Right ventricle myocardium superior (tissue), 1 donor: ENCODE data around the gene KRT16. TPM values are rescaled to one million over a fixed set of nuclear protein-coding genes. Genes with fewer than 3 reads are reported as not detected.
"Not testable (repeated sequence)": the region's sequence is repeated elsewhere in the genome, so short reads cannot be mapped to it uniquely, and the experiment has no call there.

Experiments
- ATAC-seq: fragments of 200-7000 bp; cut with Tn5 transposase; one replicate; pipeline ENCODE4 v1.9.1; 2020; ENCODE audit warnings: mild to moderate bottlenecking; ENCODE audit not compliant: poor library complexity
- DNase-seq: peaks from one replicate; pipeline ENCODE4 v3.0.0-alpha.2; 2020
- intact Hi-C: fragments of 100-400 bp; cut with DNase I; formaldehyde crosslinking; loops from one replicate; pipeline ENCODE4 v1.11.2; 2022
- total RNA-seq: library from RNA; stranded (reverse); fragmentation: NEBNext Ultra II Directional; extraction: Animal tissue kit (Norgen Biotek cat#: 25700); gene quantifications from one replicate; pipeline ENCODE4 v1.2.1, GENCODE V29; 2021
- donor health status: DM: no; HTN: yes; CAD: no; lungs with severe emphysema.

KRT16 gene
- total RNA-seq, 1 donor from 2014 or later: not detected

DNA sequence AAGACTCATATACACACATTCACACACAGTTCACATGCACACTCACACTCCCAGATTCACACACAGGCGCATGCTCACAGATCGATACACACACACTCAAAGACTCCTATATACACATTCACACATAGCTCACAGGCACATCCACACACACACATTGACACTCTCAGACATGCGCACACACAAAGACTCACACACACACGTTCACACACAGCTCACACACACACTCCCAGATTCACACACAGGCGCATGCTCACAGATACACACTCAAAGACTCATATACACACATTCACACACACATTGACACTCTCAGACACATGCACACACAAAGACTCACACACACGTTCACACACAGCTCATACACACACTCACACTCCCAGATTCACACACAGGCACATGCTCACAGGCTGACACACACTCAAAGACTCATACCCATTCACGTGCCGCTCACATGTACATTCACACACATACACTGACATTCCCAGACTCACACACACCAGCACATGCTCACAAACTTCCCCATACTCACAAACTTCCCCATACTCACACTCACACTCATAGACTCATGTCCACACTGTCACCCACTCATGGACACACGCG, 37.5 kb upstream of the KRT16 start:
- ATAC-seq: no peak
- intact Hi-C loops: loop anchor here (2.0 to 5.0 kb wide), 2 partner anchors 73 to 101 kb away; no protein-coding TSS in a partner anchor
- DNase-seq: no peak

DNA sequence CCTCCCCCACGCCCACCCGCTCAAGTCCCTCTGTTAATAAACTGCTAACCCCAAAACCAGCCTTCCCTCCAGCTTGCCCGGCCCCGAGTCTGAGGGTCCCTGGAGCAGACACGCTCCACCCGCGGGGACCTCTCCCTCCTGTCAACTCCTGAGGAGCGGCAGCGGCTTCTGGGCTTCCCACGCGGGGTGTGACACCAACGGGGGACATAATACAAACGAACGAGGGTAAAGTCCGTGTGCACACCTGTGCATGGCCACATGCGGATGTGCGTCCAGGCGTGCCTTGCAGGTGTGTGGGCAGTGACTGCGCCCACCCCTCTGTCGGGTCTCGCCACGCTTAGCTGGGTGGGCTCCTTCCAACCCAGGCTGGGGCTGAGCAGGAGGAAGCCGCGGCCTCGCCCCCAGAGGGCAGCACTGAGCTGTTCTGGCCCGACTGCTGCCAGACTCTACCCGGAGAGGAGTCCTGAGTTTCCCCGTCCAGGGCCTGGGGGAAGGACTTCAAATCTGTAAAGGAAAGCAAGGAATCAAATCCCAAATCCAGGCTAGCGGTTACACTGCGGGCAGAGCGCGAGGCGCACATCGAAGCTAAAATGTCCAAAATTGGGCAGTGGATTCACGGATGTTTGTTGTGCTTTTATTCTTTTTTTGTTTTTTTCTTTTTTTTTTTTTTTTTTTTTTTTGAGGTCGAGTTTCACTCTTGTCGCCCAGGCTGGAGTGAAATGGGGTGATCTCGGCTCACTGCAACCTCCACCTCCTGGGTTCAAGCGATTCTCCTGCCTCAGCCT, 36.0 kb upstream of the KRT16 start:
- intact Hi-C loops: loop anchor here (2.0 to 5.0 kb wide), 2 partner anchors 71 to 100 kb away; no protein-coding TSS in a partner anchor
- ATAC-seq (peak; percentile 97), DNase-seq (peak; percentile 90)

DNA sequence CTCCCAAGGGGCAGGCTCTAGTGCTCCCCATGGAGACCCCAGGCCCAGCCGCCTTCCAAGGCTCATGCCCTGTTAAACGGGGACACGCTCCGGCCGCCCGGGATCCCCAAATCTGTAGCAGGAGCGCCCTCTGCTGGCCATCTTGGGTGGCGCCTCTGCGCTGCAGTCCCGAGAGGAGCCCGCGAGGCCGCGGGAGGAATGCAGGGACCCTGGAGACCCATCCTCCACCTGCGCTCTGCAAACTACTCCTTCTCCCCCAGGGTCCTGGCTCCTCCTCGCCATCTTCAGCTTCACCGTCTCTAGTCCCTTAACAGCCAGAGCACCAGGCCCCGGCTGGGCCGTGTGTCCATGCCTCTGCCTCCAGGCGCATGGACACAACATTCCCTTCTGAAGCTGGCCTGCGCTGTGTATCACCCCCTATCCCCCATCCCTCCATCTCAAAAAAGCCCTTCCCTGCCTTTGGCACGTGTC, 35.4 kb upstream of the KRT16 start:
- ATAC-seq (peak; percentile 93), DNase-seq (peak; percentile 94)
- intact Hi-C loops: loop anchor here (2.0 to 5.0 kb wide), 2 partner anchors 71 to 99 kb away; no protein-coding TSS in a partner anchor

DNA sequence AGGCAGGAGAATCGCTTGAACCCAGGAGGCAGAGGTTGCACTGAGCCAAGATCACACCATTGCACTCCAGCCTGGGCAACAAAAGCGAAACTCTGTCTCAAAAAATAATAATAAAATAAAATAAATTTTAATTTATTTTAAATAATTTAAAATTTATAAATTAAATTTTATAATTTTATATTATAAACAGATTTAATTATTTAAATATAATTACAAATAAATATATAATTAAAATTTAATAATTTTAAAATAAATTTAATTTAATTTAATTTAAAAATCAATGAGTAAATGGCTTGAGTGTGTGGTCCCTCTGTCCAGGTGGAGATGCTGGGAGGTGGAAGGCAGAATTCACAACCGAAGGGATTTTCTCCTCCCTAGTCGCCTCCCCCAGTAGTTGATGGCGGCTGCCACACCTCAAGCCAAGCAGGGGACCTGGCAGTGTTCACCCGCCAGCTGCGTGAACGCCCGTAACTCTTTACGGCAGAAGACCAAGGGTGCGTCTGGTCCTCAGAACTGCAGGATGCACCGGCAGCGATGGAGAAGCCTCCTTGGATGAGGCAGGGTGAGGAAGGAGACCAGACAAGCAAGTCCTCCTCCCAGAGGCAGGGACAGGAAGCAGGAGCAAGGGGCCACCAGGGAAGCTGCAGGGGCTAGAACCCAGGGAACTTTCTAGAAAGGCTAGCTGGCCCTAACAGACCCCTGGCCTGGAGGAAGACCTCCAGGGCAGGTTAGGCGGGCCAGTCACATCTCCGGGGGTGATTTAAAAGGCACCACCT, 34.7 kb upstream of the KRT16 start:
- DNase-seq (no peak), ATAC-seq (no peak)
- intact Hi-C loops: loop anchor here (5.0 kb wide), 1 partner anchor 70 kb away; no protein-coding TSS in a partner anchor

DNA sequence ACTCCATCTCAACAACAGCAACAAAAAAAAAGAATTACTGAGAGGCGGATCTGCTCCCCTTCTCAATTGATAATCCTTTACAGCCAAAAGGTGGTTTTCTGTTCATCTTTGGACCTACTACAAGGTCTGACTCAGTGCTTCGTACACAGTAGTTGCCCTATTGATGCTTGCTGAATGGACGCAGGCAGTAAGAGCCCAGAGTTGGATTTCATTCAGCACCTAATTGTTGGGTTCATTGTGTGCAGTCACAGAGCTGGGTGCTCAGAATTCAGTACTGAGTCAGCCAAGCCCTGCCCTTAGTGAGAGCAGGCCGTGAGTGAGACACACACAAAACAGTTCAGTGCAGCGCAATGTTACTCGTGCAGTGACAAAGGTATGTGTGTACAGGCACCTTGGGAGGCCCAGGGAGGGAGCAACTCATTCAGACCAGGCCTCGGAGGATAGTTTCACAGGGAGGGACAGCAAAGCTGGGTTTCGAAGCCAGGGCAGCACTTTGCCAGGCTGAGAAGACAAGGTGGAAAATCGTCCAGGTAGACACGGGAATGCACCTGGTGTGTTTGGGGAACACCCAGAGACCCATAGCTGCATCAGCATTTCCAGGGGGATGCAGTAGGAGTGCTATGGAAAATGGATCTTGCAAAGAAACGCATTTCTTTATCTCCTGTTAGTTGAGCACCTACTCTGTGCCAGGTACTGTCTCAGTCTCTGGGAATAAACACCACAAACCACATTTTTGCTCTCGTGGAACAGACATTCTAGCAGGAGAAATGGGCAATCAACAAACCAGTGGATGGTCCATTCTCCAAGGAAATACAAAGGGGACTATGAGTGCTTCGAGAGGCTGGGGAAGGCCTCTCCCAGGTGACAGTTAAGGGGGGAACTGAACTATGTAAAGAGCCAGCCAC, 29.9 kb upstream of the KRT16 start:
- ATAC-seq: no peak
- intact Hi-C loops: no loop called here
- no peak for DNase-seq

DNA sequence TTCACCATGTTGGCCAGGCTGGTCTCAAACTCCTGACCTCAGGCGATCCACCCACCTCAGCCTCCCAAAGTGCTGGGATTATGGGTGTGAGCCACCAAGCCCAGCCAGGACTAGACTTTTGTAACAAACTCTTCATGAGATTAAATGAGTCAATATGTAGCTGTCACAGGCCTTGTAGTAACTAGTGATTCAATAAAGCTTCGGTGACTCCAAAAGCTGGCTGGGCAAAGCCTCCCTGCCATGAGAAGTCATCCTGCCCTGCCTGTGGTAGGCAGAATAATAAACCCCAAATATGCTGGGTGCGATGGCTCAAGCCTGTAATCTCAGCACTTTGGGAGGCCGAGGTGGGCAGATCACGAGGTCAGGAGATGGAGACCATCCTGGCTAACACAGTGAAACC, 28.0 kb upstream of the KRT16 start:
- DNase-seq, ATAC-seq, intact Hi-C loops: not testable (repeated sequence)

DNA sequence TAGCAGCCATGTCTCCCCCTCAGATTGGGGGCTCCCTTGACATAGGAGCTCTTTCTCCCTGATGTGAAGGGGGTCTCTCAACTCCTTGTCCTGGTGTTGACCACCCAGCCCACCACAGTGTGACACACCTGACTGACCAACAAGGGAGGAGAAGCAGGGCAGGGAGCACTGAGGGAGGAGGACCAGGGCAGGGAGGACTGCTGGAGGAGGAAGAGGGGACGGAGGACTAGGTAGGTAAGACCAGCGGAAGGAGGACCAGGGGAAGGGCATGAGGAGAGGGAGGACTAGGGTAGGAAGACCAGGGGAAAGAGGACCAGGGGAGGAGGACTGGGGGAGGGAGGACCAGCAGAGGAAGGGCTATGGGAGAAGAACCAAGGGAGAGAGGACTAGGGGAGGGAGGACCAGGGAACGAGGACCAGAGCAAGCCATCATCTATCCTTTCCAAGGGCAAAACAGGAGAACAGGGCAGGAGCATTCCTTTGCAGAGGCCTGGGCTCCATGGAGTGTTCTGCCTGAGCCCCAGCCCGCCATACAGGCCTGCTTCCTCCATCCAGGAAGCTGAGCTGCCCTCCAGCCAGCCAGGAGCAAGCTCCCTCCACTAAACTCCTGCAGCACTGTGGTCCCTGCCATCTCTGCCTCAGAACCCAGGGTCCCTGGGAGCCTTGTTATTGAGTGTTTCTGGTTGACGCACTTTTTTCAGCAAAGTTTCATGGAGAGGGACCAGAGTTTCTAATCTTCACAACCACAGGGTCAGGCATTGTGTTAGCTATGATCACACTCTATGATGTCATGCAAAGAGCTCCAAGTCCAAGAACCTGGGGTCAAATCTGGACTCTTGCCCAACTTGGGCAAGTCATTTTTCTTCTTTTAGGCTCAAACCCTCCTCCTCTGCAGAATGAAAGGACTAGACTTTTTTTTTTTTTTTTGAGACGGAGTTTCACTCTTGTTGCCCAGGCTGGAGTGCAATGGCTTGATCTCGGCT, 27.2 kb upstream of the KRT16 start:
- intact Hi-C loops: no loop called here
- no peak for DNase-seq
- ATAC-seq: no peak

DNA sequence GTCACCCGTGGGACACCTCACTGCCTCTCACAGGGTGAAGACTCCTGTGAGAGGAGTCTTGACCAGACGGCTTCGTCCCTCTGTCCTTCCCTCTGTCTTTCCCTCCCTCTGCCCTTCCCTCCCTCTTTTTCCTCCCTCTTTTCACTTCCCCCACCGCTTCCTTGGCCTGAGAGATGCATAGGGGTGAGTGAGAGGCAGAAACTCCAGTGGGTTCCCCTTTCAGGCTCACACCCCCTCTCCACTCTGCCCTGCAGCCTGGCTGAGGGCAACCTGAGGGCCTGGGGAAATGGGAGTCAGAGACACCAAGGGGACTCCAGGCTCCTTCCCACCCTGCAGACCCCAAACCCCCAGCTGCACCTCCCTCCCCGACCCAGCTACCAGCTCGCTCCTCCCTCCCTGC, 26.4 kb upstream of the KRT16 start:
- intact Hi-C loops: no loop called here
- DNase-seq (no peak), ATAC-seq (no peak)

DNA sequence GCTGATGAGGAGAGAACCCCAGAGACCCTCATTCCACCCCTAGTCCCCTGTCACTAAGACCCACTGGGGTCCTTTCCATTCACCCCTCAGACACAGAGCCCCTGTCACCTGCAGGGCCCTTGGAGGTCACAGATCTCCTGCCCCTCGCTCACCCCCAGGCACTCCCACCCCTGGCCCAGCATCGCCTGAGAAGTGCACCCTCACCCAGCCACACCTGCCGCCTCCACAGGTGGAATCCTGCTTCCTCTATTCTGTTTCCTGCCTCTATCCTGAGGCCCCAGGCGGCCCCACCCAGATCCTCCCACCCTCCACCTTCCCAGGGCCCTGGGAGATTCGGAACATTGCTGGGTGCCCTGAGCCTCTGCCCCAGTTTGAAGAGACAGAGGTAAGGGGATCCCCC, 25.6 kb upstream of the KRT16 start:
- DNase-seq: no peak
- no peak for ATAC-seq
- intact Hi-C loops: no loop called here

DNA sequence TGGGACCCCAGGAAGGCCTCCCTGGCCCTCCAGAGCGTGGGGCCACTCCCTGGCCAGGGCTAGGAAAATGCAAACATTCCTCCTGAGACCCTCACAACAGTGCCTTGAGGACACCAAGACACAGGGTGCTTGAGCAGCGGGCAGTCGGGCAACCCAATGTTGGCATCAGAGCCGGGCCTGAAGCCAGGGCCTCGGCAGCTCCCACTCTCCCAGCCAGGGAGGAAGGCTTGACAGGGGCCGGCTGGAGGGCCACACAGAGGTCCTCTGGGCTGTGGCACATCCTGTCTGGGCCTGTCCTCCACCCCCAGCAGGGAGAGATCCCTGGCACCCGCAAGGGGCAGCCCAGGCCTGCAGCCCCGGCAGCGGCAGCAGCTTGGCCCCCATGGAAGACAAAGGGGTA, 24.1 kb upstream of the KRT16 start:
- no peak for ATAC-seq
- no peak for DNase-seq
- intact Hi-C loops: no loop called here

DNA sequence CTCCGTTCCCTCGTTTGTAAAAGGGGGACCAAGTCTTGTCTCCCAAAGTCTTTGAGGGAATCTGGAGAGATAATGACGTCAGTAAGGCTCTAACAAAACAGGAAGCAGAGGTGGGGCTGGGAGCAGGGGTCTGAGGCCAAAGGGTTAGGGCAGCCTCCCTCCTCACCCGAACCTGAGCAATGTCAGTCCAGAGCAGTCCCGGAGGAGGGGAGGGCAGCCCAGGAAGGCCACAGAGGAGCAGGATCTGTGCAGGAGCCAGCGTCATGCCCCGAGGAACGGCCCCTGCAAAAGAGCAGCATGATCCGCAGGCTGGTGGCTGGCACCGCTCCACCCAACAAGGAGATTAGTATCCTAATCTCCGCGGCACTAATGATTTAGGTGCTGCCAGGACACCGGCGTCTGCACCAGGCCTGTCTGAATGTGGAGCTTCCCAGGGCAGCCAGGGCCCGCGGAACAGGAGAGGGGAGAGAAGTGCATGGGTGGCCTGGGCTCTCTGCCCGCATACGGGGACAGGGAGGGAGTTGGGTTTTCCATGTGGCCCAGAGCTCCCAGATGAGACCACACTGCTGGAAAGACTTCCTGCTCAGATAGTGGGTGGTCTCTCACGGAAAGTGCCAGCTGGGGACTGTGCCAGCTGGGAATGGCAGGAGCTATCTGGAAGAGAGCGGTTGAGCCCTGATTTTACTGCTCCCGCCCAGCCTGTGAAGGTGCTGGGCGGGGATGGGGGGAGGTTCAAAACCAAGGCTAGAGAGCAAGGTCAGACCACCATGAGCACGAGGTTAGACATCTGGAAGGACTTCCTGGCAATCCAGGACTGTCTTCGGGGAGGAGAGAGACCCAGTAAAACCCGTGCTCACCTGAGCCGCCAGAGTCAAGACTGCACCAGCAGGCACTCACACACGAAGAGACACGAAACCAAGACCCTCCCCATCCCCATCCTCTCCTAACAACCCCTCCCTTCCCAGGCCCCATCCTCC, 22.8 kb upstream of the KRT16 start:
- intact Hi-C loops: no loop called here
- peak; percentile 80 for ATAC-seq
- DNase-seq: peak; percentile 62

DNA sequence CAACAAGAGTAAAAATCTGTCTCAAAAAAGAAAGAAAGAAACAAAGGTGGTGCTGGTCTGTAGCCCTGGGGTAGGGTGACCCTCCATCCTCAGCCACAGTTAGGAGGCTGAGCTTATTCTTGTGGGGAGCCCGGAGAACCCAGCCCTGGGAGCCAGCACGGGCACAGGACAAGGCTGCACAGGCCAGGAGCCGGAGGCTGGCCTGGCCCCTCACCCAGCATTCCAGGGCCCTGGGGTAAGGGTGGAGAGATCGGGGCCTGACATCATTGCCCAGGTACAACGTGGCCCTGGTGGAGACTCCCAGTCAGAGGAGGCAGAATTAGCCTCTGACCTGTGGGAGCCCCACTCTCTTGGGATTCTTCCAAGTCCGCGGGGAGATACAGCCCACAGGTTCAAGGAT, 22.1 kb upstream of the KRT16 start:
- DNase-seq: no peak
- intact Hi-C loops: no loop called here
- ATAC-seq: no peak

DNA sequence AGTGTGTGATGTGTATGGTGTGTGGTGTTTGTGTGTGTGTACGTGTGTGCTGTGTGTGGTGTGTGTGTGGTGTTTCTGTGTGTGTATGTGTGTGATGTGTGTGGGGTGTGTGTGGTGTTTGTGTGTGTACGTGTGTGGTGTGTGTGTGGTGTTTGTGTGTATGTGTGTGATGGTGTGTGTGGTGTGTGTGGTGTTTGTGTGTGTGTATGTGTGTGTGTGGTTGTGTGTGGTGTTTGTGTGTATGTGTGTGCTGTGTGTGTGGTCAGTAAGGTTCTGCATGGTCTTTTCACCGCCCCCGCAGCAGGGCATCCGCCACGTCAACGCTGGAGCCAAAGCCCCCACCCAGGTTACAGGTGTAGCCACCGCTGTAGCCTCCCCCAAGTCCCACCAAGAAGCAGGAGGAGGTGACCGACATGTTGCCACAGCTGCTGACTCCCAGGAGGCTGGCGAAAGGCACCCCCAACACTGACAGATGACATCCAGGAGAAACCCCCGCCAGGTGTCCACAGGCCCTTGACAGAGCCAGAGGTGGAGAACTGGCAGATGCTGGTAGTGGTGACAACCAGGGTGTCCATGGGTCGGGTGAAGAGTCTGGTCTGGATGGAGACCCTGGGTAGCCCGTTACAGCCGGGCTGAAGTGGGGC, 21.1 kb upstream of the KRT16 start:
- no peak for DNase-seq

DNA sequence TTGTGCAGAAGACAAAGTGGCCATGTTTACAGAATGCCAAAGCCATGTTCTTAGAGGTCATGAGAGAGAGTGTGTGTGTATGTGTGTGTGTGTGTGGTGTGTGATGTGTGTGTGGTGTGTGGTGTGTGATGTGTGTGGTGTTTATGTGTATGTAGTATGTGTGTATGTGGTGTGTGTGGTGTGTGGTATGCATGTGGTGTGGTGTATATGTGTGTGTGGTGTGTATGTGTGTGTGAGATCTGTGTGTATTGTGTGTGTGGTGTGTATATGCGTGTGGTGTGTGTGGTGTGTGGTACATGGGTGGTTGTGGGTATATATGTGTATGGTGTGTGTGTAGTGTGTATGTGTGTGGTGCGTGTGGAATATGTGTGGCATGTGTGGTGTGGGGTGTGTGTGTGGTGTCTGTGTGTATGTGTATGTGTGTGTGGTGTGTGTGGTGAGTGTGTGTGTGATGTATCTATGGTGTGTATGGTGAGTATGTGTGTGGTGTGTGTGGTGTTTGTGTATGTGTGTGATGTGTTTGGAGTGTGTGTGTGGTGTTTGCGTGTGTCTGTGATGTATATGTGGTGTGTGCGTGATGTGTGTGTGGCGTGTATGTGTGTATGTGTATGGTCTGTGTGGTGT, 20.0 kb upstream of the KRT16 start:
- intact Hi-C loops: no loop called here
- no peak for ATAC-seq
- no peak for DNase-seq

More for the DNA sequence above, 21.1 kb upstream of the KRT16 start:
- intact Hi-C loops: no loop called here
- ATAC-seq: no peak

DNA sequence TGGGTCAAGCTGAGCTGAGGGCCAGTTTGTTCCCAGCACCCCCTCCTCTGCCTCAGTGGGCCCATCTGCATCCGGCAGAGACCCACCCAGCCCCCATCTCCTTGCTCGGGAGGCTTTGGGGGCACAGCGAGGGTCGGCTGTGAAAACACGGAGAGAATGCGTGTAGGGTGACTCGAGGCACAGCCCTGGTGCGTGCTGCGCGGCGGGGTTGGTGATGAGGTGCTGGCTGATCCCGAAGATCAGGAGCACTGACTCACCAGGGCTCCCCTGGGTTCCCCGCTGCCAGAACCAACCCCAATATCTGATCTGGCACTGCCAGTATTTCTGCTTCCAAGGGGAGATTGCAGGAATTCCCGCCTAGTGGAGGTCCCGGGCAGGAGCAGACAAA, 19.3 kb upstream of the KRT16 start:
- intact Hi-C loops: no loop called here
- ATAC-seq (no peak), DNase-seq (peak; percentile 31)
